GM21576 (cell line): ENCODE measurements around the gene IL9.
"Not testable (repeated sequence)": the region's sequence is repeated elsewhere in the genome, so short reads cannot be mapped to it uniquely, and the experiment has no call there.

Experiments
- ATAC-seq: cut with Tn5 transposase; IDR thresholded peaks from one replicate; pipeline ENCODE4 v1.9.1; 2021; ENCODE audit warnings: mild to moderate bottlenecking, moderate library complexity; ENCODE audit not compliant: unreplicated experiment

The IL9 gene

DNA sequence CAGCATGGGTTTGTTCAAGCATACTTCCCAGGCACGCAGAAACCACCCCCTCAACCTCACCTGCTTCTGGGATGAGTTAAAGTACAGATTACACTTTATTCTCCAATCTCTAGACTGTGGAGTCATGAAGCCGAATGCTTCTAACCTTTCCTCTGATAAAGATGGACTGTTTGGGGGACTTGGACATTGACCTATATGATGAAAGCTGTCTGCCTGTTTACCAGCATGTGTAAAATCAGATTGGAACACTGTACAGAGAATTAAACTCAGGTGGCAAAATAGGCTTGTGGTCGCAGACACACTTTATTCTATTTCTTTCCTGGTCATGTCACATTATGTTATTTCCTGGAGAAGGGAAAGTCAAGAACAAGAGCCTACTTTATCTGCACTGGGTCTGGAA lies 25.7 kb downstream of the IL9 start:
- no peak for ATAC-seq

DNA sequence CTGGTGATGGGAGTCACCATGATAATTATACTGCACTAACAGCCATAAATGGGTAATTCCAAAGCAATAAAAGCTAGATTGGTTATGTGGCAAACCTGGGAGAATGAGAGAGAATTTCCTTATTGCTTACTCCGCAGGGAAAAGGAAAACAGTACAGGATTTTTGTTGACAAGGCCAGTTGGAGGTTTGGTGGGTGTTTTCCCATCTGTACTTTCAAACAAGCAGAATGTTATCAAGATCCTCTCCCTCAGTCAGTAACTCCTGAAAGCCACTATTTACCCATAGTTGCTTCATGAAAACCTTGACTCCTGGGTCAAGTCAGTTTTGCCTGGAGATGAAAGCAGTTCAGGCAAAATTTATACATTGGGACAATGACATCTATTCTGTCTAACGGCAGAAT lies 26.4 kb downstream of the IL9 start:
- ATAC-seq = no peak

DNA sequence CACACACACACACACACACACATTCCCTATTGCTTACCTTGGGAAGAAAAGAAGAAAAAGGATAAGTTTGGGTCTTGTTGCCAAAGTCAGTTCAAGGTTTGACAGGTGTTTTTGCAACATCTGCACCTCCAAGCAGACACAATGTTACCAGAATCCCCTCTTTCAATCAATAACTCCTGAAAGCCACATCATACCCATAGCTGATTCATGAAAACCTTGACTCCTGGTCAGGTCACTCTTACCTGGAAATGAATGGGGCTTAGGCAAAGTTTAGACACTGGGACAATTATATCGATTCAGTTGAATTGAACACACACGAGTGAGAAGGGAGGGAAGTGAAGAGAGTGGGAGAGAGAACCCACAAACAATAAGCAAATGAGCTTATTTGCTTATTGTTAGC lies 27.0 kb downstream of the IL9 start:
- no peak for ATAC-seq

DNA sequence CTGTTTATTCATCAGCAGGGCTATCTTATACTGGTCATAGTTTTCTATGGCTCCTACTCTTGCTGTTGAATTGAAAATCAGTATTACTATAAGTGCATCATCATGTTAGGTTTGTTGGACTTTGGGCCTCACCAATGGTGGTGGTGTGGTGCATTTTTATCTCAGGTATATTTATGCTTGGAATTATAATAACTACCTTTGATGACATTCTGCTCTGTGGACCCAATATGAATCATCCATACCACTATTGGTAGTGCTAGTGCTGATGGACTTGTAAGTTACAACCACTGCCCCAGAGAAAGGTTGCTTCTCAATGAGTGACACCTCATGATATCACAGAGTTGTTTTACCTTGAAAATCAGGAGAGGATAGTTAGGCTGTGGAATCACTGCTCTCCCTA lies 28.0 kb downstream of the IL9 start:
- no peak for ATAC-seq

DNA sequence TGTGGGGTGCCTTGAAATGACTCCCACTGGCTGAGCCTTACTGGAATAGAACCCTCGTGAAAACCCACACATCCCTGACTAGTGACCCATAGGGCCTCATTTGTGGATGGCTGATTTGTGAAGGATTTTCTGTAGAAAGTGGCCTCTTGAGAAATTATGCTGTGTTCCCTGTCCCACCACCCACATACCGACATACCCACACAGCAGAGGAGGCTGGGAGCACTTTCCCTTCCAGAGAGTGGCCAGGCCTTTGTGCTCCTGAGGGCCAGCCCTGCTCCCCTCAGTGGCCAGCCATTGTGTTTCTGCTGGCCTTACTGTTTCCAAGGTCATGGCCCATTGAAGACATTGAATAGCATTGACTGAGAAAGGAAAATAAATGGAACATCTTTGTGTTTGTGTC lies 29.6 kb downstream of the IL9 start:
- no peak for ATAC-seq

DNA sequence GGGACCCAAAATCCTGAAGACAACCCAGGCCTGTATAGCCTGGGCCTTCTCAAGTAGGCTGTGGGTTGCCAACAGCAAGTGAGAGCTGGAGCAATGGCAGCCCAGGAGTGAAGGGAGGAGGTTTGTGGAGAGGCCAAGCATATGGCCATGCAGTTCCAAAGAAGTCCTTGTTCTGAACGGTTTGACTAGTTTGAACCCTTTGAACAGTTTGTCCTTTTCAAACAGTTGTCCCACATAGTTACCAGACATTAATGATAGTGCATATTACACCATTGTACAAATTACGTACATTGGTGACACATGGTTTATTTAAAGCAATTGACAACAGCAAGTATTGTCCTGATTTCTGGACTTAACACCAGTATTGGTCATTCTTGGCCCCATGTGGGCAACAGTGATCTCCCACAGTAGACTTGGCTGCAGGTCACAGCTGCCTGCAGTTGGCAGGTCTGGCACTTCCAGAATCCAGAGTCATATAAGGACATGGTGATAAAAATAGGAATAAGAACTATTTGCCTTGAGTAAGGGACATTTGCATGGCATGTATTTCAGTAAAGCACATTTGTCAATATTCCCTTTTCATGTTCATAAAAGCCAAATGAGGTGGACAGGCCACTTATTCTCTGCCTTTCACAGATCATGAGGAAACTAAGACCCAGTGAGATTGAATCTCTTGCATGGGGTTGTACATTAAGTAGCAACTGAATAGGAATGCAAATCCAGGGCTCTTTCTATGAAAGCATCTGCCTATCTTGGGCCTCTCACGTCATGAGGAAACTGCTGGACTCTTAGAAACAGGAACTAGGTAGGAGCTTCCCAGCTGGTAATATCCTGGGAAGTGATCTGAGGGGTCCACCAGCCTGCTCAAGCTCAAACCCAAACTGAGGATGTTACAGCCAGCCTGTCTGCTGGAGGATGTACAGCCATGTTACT lies 30.9 kb downstream of the IL9 start:
- ATAC-seq = no peak

DNA sequence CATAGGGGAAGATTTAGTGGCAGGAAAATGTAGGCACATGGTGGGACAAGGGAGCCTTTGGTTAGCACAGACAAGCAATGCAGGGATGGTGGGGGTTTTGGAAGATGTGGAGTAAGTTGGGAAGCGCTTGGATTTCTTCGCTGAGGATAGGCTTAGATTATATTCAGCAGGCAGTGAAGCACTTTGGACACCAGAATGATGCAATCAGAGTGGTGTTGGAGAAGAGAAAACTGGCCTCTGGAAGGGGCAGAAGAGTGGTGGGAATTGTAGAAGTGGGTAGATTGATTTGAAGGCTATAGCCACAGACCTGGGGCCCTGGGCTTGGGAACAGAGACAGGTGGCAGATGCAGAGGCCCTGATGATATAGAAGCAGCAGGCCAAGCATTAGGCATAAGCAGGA lies 32.9 kb downstream of the IL9 start:
- ATAC-seq = no peak

DNA sequence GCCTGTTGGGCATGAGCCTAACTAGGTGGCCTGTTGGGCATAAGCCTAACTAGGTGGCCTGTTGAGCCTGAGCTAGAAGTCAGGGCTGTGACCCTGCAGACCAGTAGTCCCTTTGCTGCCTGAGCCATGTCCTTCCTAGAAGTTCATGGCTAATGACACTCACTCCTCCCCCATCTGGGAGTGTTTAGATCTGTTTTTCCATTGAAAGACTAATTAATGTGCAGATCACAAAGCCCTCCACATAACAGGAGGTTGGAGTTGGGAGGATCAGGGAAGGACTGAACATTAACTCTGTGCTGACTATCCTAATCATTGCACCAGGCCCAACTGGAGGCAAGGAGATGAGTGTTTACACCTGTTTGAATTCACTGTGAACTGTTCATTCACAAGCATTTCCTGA lies 33.6 kb downstream of the IL9 start:
- ATAC-seq = no peak

DNA sequence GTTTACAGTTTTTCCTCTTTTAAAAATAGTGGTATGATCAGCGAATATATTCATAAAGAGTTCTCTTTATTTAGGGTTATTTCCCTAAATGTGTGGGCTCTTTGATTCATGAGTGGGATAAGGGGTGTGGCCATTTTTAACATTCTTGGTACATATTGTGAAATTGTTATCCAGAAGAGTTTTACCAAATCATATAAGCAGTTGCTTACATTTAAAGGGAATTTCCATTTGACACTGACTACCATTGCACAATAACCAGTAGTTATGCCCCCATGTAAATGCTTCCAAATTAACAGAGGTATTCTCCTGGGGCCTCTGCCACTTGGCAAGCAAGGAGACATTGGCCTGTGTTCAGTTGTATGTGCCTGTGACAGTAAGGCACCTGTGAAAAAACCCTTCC lies 34.0 kb downstream of the IL9 start:
- ATAC-seq = no peak

DNA sequence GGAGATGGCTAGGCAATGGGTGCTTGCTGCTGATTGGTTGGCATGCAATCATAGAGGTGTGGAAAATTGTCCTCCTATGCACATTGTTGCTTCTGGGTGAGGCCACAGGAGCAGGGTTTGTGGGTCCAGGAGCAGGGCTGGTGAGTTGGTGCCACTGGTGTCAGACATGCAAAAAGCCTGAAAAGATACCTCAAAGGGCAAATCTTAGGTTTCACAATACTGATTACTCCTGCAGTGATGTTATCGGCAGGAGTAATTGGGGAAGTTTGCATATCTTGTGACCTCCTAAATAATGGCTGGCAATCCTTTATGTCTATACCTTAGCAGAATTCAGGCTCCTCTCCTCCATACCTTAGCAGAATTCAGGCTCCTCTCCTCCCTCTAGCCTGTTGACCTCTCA lies 36.0 kb downstream of the IL9 start:
- no peak for ATAC-seq

DNA sequence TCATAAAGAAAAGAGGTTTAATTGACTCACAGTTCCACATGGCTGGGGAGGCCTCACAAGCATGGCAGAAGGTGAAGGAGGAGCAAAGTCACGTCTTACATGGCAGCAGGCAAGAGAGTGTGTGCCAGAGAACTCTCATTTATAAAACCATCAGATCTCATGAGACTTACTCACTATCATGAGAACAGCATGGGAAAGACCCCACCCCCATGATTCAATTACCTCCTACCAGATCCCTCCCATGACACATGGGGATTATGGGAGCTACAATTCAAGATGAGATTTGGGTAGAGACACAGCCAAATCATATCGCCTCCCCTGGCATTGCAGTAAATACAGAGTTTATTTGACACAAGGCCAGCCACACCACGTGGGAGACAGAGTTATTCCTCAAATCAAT lies 36.5 kb downstream of the IL9 start:
- not testable (repeated sequence) for ATAC-seq

DNA sequence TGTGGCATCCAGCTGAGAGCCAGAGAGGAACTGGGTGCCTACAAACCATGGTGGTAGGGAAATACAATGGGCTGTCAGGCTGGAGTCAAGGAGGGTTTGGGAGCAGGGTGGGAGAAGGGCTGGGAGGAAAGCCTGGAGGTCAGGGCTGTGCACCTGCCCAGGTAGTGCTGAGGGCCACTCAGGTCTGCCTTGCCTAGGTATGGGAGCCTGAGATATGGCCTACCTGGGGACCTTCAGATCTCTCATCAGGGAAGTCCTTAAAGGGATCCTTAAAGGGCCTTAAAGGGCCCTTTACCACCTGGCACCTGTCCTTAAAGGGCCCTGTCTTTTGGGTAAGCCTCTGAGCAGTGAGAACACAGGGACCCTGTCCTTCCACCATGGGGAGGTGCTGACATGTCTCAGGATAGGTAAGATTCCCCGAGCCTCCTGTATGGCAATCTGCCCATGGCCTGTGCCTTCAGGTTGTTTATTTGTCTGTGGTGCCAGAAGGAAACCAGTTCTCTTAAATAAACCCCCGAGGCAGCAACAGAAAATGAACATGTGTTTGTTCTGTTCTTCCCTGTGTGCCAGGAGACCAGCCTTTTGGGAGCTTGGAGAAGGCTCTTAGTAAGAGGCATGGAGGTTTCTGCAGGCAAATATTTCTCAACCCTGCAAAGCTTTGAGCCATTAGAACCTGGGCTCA lies 37.9 kb downstream of the IL9 start:
- ATAC-seq = no peak

DNA sequence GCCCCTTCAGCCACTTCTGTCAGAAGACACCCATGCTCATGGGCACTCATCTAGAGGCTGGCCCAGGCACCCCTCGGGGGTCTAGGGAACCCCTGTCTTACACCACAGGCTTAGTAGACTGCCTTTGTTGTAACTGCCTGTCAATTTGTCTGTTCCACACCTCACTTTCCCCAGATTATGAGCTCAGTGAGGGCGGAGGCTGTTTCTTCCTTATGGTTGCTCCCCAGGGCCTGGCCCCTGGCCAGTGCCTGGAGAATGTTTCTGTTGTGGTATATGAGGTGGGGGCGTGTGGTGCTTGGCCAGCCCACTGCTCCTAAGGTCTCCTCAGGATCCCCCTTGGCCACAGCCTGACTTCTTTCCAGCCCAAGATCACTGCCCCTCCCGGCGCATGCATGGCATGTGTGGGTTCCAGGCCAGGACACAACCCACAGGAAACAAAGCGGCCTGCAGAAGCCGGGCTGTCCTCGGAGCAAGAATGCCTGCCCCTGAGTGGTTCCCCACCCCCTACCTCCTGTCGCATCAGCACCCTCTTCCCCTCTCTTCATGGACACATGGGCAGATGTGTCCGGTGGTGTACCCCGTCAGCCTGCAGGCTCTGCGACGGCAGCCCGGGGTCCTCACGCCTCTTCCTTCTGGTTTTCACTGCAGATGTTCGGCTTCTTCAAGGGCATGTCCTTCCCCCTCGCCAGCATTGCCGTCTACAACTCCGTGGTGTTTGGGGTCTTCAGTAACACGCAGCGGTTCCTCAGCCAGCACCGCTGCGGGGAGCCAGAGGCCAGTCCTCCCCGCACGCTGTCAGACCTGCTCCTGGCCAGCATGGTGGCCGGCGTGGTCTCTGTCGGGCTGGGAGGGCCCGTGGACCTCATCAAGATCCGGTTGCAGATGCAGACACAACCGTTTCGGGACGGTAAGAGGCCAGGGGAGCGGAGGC lies 43.5 kb downstream of the IL9 start:
- ATAC-seq = no peak

DNA sequence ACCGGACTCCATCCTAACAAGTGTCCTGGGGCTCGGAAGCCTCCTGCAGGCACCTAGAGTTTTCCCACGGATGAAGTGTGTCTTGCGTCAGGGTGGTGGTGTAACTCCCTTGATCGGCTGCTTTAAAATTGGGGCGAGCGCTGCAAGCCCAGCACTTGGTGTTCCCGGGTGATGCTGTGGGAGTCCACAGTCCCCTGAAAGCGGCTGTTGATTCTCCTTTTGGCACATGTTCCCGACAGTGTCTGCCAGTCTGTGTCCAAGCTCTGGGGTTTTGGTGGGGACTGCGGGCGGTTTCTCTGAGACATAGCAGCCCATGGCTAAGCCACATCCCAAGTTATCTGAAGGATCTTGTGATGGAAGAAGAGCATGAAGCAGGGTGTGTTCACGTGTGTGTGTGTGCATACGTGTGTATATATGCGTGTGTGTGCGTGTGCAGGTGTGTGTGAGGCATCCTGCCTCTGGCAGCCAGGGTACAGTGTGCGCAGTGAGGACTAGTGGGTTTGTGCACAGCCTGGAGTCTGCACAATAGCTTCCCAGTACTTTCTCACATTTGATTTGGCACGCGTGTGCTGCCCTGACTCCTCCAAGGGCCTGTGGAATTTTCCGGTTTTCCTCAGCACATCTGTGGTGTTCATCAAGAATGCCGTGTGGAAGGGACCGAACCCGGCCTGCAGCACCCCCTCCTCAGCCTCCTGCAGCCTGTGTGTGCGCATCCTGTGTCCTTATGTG lies 44.3 kb downstream of the IL9 start:
- no peak for ATAC-seq

DNA sequence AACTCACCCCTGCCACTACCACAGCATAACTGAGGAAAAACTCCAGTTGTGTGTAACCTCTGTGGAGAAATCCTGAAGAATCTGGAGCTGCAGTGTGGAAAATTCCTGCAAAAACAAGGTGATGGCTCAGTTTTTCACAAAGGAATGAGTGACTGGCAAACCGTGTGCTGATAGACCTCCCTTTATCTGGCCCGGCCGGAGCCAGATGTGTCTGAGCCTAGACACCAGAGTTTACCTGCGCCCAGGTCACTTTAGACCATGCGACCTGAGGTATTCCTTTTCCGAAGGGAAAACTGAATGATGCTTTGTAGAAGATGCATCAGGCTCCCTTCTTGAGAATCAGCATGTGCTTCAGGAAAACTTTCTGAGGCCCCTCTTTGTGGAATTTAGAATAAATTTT lies 45.0 kb downstream of the IL9 start:
- ATAC-seq = no peak

DNA sequence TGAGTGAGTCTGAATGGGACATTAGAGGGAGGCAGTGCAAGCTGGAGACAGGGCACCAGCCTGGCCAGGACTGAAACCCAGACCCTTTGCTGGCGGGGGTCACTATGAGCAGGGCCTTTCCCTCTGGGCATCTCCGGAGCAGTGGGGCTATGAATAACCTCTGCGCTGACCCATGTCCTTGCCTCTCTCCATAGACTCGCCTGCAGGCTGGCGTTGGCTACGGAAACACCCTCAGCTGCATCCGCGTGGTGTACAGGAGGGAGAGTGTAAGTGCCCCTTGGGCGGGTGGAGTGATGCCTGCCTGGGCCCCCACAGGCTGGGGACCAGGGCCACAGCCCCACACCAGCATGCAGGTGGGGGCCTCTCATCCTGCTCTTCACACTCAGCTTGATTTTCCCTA lies 45.4 kb downstream of the IL9 start:
- ATAC-seq = no peak

DNA sequence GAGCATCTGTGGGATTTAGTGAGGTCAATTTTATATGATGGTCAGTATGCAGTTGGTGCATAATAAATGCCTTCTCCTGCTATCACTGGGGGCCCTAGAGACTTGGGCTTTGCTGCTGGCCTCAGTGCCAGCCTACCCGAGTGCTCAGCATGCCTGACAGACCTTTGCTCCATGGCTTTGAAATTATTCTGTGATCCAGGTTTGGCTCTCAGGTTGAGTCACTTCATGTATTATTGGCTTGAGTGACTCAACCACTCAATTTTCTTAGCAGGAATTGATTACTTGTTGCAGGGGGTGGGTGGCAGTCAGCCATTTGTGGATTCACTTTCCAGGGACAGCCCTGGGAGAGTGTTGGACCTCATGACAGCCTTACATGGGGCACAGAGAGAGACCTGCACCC lies 47.7 kb downstream of the IL9 start:
- ATAC-seq = no peak

DNA sequence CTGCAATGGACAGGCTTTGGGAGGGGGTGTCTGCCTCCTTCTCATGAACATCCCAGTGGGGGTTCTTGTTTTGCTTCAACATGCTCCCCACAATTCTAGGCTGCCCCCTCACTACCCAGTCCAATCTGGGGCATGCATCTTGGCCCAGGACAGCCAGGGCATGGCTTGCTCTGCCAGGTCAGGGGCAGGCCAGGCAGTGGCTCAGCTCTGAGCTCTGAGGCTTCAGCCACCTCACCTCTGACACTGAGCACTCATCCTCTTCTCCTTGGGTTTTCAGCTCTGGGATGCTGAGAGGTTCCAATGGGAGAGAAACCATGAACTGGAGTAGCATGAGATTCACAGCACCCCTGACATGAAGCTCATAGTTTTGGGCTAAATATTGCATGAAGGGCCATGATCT lies 49.3 kb downstream of the IL9 start:
- no peak for ATAC-seq

DNA sequence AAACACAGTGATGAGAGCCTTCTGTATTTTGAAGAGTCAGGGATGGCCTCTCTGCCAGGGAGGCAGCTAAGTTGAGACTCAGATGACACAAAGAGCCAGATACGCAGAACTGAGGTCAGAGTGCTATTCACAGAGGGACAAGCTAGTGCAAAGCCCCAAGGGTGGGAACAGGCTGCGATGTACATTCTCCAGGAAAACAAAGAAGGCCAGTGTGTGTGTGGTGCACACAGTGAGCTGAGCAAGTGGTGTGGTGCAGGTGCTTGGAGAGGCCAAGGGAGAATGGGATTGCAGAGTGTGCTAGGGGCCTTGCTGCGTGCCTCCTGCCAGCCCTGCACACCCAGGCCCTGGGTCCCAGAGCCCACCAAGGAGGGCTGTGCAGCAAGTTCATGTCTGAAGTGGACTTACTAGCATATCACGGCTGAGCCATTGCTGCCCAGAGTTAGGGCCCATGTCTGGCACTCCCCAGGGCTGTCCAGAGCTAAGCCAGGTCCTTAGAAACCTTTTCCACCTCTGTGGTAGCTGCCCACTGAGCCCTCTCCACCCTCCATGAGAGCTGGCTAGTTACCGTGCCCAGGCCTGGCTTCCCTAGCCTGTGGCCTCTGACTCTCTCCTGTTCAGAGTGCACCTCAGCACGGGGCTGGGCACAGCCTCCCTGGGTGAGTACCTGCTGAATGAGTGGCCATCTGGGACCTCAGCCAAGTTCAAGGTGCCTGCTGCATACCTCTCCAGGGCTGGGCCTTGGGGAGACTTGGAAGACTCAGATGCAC lies 51.9 kb downstream of the IL9 start:
- no peak for ATAC-seq

DNA sequence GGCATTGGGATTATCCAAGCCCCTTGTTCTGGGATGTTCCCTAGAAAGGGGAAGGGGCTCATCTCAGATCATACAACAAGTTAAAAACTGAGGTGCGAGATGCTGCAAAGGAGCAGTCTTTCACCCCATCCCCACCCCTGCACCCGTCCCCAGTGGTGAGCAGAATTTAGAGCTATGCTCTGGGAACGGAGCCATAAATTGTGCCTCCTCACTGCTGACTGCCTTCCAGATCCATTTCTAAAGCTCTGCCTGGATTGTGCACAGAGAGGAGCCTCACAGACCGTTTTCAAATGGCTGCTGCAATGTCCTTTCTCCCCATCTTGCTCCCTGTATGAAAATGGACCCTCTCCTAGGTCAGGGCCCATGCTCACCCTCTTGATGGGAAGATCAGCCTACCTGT lies 52.9 kb downstream of the IL9 start:
- no peak for ATAC-seq
